Activated naive CD4-positive, alpha-beta T cell (primary cell): ENCODE measurements around the gene RPS15A.
"Not testable (repeated sequence)": the region's sequence is repeated elsewhere in the genome, so short reads cannot be mapped to it uniquely, and the experiment has no call there.

Experiments used
- DNase-seq, 4 experiments: peaks; one replicate each; lab custom pipeline; 2025; lab: John Stamatoyannopoulos, UW

Gene RPS15A

DNA sequence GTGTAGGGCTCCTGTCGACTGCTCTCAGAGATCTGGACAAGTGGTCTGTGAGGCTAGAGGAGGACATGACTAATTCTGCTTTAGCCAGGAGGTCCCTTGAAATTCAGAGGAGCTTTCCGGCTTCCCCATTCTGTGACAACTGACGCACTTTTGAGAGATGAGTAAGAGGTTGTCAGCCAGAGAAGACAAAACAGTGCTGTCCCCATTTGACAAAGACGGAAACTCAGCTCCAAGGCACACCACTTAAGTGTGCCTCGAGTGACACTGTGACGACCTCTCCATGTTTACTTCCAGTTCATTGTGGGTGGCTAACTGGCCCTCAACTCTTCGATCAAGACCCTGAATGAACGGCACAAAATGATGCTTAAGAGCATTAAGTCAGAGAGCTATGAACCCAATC is 47.3 kb downstream of the RPS15A start:
- not testable (repeated sequence) for DNase-seq

DNA sequence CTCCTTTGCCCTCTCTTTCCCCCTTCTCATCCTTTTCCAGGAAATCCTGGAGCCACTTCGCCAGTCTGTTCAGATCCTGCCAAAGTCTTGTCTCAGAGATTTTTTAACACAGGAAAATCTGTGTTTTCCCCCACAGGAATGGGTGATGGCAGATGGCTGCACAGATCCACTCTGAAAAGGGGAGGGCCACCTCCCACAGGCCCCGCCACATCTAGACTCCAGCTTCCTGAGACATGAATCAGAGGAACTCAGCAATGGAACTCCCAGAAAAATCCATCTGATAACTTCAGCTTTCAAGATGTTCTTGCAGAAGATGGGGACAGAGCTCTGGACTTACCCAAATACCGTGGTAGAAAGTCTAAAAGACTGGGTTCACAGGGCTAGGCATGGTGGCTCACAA is 50.1 kb downstream of the RPS15A start:
- DNase-seq: not testable (repeated sequence)

DNA sequence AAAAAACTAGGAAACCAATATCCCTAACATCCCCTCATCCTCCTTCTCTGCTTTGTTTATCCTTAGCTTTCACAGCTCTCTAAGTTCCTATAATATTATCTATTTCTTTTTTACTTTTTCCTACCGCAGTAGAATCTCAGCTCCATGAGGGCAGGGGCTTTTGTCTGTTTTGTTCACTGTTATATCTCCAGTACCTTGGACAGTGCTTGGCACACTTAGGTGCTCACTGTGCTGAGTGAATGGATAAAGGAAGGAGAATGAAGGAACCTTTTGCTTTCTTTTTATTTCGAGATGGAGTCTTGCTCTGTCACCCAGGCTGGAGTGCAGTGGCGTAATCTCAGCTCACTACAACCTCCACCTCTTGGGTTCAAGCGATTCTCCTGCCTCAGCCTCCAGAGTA is 51.4 kb downstream of the RPS15A start:
- DNase-seq: not testable (repeated sequence)

DNA sequence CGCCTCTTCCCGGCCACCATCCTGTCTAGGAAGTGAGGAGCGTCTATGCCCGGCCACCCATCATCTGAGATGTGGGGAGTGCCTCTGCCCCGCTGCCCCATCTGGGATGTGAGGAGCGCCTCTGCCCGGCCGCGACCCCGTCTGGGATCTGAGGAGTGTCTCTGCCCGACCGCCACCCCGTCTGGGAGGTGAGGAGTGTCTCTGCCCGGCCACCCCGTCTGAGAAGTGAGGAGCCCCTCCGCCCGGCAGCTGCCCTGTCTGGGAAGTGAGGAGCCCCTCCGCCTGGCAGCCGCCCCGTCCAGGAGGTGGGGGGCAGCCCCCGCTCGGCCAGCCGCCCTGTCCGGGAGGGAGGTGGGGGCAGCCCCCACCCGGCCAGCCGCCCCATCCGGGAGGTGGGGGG is 55.9 kb downstream of the RPS15A start:
- DNase-seq: not testable (repeated sequence)
